ENCODE measurements around the gene PDPN.

PDPN gene

DNA sequence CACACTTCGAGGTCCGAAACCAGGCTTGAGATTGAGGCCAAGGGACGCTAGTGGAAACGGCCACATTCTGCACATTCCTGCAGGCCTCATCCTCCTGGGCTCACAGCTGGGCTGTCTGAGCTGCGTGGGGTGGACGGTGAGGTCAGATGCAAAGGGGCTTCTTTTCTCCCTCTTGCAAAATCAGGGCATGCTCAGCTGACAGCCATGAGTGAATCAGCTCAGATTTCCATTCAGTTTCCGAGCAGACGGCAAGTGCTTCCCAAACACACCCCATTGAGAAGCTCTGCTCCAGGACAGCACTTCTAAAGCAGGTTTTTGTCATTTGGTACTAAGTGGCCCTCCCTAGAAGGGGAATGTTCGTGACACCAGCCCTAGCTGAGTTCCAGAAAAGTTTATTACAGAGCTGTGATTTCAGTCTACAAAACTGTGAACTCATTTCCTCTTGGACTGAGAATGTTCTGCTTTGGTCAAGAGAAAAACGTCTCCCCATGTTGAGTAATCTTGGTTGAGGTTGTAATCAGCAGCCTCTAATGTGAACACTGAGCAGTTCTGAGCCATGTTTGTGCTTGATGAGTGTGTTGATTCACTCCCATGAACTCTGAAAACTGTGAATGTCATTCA, 10.0 kb downstream of the PDPN start:
- TF ChIP-seq POLR2AphosphoS5 (IDR thresholded peaks at IDR 0.05; ENCODE audit: low read depth, low read length) (no peak), FOXP2 (optimal IDR thresholded peaks at IDR 0.05; ENCODE audit: borderline replicate concordance, extremely low read depth, extremely low read length, insufficient read depth) (no peak), TAF1 (IDR thresholded peaks at IDR 0.05; ENCODE audit: borderline replicate concordance, insufficient read depth, low read length) (no peak), SIN3A (IDR thresholded peaks at IDR 0.05; ENCODE audit: borderline replicate concordance, insufficient read depth, low read length) (no peak)
- TF ChIP-seq, protein P1, sequence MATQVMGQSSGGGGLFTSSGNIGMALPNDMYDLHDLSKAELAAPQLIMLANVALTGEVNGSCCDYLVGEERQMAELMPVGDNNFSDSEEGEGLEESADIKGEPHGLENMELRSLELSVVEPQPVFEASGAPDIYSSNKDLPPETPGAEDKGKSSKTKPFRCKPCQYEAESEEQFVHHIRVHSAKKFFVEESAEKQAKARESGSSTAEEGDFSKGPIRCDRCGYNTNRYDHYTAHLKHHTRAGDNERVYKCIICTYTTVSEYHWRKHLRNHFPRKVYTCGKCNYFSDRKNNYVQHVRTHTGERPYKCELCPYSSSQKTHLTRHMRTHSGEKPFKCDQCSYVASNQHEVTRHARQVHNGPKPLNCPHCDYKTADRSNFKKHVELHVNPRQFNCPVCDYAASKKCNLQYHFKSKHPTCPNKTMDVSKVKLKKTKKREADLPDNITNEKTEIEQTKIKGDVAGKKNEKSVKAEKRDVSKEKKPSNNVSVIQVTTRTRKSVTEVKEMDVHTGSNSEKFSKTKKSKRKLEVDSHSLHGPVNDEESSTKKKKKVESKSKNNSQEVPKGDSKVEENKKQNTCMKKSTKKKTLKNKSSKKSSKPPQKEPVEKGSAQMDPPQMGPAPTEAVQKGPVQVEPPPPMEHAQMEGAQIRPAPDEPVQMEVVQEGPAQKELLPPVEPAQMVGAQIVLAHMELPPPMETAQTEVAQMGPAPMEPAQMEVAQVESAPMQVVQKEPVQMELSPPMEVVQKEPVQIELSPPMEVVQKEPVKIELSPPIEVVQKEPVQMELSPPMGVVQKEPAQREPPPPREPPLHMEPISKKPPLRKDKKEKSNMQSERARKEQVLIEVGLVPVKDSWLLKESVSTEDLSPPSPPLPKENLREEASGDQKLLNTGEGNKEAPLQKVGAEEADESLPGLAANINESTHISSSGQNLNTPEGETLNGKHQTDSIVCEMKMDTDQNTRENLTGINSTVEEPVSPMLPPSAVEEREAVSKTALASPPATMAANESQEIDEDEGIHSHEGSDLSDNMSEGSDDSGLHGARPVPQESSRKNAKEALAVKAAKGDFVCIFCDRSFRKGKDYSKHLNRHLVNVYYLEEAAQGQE (IDR thresholded peaks at IDR 0.05; ENCODE audit: insufficient read depth in 1 of 2, low read depth in 2 of 2, low read length in 2 of 2) = no peak

DNA sequence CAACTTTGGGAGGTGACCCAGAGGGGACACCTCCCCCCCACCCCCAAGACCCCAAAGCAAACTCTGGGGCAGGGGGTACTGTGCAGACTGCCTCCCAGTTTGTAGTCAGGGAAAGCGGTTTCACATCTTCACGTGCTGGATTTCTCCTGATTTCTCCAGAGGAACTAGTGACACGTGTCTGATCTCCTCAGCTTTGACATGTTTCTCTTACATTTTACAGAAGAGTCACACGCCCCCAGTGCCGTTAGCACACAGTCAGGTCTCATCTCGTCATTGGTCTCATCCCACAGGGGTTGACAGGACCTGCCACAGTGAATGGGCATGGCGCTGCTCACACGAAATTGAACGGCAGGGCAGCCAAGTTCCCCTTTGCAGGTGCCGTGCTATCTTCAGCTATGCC, 11.8 kb downstream of the PDPN start:
- TF ChIP-seq POLR2AphosphoS5 (IDR thresholded peaks at IDR 0.05; ENCODE audit: low read depth, low read length) = no peak

DNA sequence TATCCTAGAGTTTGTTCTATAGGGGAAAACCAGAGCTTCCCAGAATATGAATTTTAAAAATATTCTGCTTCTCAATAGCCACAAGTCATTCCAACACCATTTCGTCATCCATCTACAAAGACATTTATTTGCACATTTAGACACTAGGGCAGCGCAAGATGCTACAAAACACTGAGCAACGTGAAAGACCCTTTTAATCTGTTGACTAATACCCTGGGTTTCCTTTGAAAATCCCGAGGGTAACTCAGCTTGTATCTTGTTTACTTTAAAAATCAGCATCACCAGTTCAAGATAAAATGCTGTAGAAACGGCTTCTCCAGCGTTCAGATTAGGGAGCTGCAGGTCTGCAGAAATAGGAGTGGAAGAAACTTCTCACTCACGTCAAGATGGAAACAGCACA, 13.5 kb downstream of the PDPN start:
- TF ChIP-seq TAF1 (IDR thresholded peaks at IDR 0.05; ENCODE audit: borderline replicate concordance, insufficient read depth, low read length) (no peak), SIN3A (IDR thresholded peaks at IDR 0.05; ENCODE audit: borderline replicate concordance, insufficient read depth, low read length) (no peak), FOXP2 (optimal IDR thresholded peaks at IDR 0.05; ENCODE audit: borderline replicate concordance, extremely low read depth, extremely low read length, insufficient read depth) (no peak), POLR2AphosphoS5 (IDR thresholded peaks at IDR 0.05; ENCODE audit: low read depth, low read length) (no peak)
- TF ChIP-seq, protein P1 (IDR thresholded peaks at IDR 0.05; ENCODE audit: insufficient read depth in 1 of 2, low read depth in 2 of 2, low read length in 2 of 2) = no peak

DNA sequence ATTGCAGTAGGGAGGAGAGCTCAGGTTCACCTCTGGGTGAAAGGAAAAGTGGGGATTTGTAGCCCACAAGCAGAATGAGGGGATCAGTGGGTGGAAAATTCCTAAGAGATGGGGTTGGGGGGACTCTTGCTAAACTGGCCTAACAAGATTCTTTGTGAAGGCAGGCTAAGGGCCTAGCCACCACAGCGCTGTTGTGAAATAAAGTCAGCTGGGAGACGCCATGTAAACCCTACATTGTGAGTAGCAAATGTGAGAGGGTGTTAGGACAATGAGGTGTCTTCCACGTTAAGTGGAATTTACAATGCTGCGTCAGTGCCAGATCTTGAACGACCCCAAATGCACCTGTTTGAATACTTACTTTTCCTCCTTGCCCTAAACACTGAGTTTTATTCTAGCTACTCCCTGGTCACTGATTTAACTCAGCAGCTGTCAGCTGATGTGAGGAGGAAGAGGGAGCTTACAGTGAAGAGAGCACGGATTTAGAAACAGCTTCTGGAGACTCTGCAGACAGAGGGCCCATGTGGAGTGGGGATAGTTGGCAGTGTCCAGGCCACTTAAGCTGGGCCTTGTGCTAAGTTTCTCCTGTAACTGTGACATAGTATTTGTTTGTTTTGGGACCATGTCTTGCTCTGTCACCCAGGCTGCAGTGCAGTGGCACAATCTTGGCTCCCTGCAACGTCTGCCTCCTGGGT, 17.3 kb downstream of the PDPN start:
- no peak for TF ChIP-seq POLR2AphosphoS5 (IDR thresholded peaks at IDR 0.05; ENCODE audit: low read depth, low read length)
- TF ChIP-seq, protein P1 (IDR thresholded peaks at IDR 0.05; ENCODE audit: insufficient read depth in 1 of 2, low read depth in 2 of 2, low read length in 2 of 2) = no peak
- TF ChIP-seq FOXP2 (optimal IDR thresholded peaks at IDR 0.05; ENCODE audit: borderline replicate concordance, extremely low read depth, extremely low read length, insufficient read depth) = no peak
- TF ChIP-seq SIN3A (IDR thresholded peaks at IDR 0.05; ENCODE audit: borderline replicate concordance, insufficient read depth, low read length) = no peak

DNA sequence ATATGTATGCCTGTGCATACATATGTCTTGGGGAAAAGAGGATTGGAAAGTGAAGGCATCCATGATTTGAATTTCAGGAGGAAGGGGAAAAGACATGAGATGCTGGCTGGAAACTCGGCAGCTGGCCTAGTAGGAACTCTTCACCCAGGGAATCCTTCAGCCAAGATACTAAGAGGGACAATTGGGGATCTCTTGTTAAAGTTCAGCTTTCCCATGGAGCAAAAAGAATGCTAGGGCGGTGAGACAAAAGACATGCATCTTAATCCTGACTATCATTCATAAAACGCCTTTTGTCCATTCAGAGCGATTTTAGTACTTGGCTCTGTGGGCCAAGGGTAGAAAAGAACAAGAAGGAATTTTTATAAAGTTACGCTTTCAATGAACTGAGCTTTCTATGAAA, 20.5 kb downstream of the PDPN start:
- TF ChIP-seq FOXP2 (optimal IDR thresholded peaks at IDR 0.05; ENCODE audit: borderline replicate concordance, extremely low read depth, extremely low read length, insufficient read depth) (no peak), POLR2AphosphoS5 (IDR thresholded peaks at IDR 0.05; ENCODE audit: low read depth, low read length) (no peak), TAF1 (IDR thresholded peaks at IDR 0.05; ENCODE audit: borderline replicate concordance, insufficient read depth, low read length) (no peak), SIN3A (IDR thresholded peaks at IDR 0.05; ENCODE audit: borderline replicate concordance, insufficient read depth, low read length) (no peak)
- TF ChIP-seq, protein P1 (IDR thresholded peaks at IDR 0.05; ENCODE audit: insufficient read depth in 1 of 2, low read depth in 2 of 2, low read length in 2 of 2) = no peak
